GM13976 (cell line): ENCODE results near the gene CD14.
"Not testable (repeated sequence)": the region's sequence is repeated elsewhere in the genome, so short reads cannot be mapped to it uniquely, and the experiment has no call there.

Experiments
- DNase-seq: peaks from one replicate; pipeline ENCODE4 v3.0.0; 2012; ENCODE audit warnings: low spot score
- in situ Hi-C: fragments of 300-500 bp; cut with MboI; formaldehyde crosslinking; loops from one replicate; pipeline ENCODE4 v1.12.0; 2022; ENCODE audit warnings: low sequenced_read_pairs, mixed read lengths, inconsistent platforms; ENCODE audit not compliant: unreplicated experiment
- TF ChIP-seq, protein P1 (sequence below): IDR thresholded peaks from 2 replicates; pipeline ENCODE4 v1.5.1; 2012; ENCODE audit warnings: borderline replicate concordance, mild to moderate bottlenecking; ENCODE audit not compliant: insufficient read depth; ENCODE audit errors: extremely low read depth, missing control alignments, control extremely low read depth

Gene CD14

DNA sequence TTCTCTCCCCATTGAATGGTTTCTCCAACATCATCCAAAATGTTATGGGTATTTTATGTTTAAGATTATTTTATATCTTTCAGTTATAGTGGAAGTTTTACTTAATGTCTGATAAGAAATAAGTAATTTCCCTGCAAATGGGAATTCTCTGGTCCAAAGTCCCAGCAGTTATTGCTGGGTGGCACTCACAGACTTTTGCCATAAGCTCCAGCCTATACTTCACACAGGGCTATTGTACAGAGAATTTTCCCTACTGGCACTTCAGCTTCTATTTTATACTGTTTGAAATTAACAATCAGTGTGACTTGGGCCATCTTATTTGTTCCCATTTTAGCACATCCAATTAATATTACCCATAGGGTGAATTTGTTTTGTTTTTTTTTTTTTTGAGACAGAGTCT, 32.9 kb downstream of the CD14 start:
- no peak for DNase-seq
- TF ChIP-seq, protein P1, sequence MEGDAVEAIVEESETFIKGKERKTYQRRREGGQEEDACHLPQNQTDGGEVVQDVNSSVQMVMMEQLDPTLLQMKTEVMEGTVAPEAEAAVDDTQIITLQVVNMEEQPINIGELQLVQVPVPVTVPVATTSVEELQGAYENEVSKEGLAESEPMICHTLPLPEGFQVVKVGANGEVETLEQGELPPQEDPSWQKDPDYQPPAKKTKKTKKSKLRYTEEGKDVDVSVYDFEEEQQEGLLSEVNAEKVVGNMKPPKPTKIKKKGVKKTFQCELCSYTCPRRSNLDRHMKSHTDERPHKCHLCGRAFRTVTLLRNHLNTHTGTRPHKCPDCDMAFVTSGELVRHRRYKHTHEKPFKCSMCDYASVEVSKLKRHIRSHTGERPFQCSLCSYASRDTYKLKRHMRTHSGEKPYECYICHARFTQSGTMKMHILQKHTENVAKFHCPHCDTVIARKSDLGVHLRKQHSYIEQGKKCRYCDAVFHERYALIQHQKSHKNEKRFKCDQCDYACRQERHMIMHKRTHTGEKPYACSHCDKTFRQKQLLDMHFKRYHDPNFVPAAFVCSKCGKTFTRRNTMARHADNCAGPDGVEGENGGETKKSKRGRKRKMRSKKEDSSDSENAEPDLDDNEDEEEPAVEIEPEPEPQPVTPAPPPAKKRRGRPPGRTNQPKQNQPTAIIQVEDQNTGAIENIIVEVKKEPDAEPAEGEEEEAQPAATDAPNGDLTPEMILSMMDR, result no peak
- in situ Hi-C loops, result no loop called here

DNA sequence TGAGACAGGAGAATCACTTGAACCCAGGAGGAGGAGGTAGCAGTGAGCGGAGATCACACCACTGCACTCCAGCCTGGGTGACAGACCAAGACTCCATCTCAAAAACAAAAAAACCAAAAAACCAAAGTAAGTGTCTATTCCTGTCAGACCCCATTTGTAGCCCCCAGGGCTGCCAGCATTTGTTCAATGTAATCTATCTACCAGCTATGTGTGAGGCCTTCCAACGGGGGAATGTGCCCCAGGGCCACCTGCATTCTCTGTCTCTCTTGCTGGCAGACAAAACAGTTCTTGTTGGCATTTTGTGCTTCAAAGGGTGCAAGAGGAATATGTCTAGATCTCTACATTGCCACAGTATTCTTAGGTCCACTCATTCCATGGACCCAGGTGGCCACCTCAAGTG, 34.1 kb downstream of the CD14 start:
- DNase-seq, result no peak
- in situ Hi-C loops, result no loop called here
- TF ChIP-seq, protein P1, result no peak

DNA sequence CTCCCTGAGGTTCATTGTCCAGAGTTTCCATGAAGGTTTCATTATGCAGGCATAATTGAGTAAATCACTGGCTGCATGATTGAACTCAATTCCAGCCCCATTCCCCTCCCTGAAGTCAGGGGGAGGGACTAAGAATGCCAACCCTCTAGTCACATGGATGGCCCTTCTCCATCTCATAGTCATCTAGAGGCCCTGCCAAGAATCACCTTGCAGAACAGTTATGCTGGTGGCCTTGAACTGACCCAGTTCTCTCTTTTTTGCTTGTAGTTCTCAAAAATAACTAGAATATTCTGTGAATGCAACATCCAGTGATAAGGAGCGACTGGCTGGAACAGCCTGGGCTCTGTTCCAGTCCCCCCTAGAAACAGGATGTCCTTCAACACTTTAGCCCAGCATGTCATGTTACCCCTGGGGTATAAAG, 36.6 kb downstream of the CD14 start:
- DNase-seq, result no peak
- in situ Hi-C loops, result no loop called here
- TF ChIP-seq, protein P1, result no peak

DNA sequence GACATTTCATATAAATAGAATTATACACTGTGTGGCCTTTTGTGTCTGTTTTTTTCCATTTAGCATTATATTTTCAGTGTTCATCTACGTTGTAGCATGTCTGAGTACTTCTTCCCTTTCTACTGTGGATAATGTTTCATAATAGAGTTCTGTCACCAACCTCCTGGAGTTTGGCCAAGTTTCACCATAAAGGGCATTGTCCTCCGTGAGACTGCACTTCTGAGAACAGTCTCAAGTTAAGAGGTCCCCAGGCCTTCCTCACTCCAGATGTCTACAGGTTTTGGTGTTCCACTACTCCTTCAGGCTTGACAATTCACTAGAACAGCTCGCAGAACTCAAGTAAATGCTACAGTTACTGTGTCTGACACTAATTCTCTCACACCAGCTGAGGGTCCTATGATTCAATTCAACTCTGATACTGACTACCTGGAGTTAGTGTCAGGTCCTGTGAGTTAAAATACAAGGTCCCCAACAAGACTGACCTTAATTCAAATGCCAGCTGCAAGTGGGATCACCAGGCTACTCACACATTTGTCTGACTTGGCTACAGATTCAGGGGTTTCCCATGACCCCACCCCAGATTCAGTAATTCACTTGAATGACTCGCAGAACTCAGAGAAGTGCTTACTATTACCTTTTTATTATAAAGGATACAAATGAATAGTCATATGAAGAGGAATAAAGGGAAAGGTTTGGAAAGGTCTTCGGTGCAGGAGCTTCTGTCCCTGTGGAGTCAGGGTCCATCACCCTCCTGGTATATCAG, 37.3 kb downstream of the CD14 start:
- no peak for DNase-seq
- in situ Hi-C loops, result no loop called here
- TF ChIP-seq, protein P1, result no peak

DNA sequence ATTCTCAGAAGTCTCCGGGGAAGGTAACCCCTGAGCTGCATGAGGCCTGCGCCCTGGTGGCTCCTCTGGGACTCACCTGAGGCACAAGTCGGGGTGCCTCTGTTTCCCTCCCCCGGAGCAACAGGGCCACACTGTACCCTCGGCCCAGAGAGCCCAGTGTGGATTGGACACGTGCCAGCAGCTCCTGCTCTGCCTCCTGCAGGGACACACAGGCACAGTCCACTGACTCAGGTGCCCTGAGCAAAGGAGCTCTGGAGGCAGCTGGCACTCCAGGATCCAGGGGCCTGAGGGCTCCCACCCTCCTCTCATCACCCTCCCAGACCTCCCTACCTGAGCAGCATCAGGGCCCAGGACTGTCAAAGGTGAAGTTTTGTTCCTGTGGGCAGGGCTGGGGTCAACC, 38.8 kb downstream of the CD14 start:
- in situ Hi-C loops, result no loop called here
- TF ChIP-seq, protein P1, result no peak
- DNase-seq, result no peak

DNA sequence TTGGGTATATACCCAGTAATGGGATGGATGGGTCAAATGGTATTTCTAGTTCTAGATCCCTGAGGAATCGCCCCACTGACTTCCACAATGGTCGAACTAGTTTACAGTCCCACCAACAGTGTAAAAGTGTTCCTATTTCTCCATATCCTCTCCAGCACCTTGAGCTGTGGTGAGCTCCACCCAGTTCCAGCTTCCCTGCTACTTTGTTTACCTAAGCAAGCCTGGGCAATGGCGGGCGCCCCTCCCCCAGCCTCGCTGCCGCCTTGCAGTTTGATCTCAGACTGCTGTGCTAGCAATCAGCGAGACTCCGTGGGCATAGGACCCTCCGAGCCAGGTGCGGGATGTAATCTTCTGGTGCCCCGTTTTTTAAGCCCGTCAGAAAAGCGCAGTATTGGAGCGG, 39.9 kb downstream of the CD14 start:
- in situ Hi-C loops, DNase-seq: not testable (repeated sequence)

DNA sequence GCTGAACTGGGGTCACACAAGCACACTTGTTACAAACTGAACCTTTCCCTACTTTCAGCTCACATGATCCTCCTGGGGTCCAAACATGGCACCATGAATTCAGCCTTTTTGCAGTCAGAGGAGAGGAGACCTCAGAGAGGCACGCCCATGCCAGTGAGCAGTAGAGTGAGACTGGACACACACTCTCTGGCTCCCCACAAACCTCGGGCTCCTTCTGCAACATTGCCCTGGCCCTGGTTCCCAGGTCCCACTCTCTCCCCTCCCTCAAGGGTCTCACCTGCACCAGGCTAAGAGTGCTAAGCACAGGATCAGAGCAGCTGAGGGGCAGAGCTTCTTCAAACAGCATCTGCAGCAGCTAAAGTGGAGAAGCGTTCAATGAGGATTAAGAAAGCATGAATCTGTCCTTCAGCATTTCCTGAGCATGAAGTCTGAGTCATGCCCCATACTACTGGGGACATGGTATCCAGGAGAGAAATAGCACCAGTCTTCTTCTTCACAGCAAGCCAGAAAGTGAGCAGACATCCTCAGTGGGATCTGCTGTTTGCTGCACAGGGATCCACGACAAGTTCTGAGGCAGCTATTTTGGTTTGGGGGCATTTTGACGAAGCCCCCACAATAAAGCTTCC, 41.1 kb downstream of the CD14 start:
- no peak for DNase-seq
- in situ Hi-C loops, result no loop called here
- TF ChIP-seq, protein P1, result no peak
